ENCODE results near the gene RASAL1.
"Not testable (repeated sequence)": the region's sequence is repeated elsewhere in the genome, so short reads cannot be mapped to it uniquely, and the experiment has no call there.

Gene RASAL1

DNA sequence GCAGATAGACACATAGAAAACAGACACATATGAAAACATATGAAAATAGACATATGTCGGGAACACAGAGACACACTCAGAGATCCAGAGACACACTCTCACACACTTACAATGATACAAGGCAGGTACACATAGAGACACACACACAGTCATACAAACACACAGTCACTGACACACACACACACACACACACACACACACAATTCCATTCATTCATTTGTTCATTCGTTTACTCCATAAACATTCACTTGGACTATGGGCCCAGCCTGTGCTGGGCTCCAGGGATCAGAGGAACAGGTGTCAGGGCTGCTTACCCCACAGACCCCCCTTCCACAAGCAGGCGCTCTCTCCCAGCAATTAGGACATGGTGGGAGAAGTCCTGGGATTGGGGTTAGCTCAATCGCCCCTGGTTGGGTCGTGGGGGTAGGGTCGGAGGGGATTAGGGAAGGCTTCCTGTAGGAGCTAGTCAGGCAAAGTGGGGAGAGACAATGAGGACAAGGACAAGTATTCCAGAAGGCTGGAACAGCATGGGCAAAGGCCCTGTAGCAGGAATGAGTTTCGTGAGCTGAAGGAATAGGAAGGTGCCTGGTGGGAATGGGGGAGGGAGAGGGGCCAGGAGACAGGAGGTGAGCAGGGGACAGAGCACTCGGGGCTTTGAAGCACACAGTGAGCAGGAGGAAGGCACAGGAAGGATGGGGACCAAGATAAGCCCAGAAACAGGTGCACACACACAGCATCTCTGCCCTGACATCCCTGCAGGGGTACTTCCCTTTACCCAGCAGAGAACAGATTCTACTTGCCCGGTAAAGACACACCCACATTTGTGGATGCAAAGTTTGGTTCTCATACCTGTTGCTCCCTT is 6.5 kb downstream of the RASAL1 start:
- no peak for DNase-seq (ENCODE audit: low spot score)
- Mint-ChIP-seq H3K9me3 (peaks cover 3% of the 10 kb centered on the region), H3K4me1 (ENCODE audit: low read depth) (peaks cover 2% of the 10 kb centered on the region), H3K36me3 (ENCODE audit: low read depth) (no peaks in the 10 kb centered on the region), H3K27me3 (ENCODE audit: low read depth) (no peaks in the 10 kb centered on the region), H3K27ac (no peak overlapping the region), H3K4me3 (no peak overlapping the region)

DNA sequence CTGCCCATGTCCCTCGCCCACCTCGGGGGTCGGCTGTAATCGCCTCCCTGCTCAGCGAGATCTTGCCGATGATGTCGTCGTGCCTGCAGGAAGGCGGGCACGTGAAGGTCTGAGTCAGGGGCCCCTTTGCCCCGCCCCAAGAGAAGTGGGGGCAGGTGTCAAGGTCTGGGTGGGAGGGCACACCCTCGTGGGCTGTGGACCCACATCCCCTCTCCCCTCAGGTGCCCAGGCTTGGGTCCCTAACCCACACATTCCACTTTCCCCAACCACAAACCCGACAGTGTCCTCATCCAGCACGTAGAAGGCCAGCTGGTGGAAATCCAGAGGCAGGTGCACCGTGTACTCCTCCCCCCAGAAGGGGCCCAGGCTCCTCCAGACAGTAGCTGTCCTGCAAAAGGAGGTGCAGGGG is 7.8 kb downstream of the RASAL1 start:
- no peaks in the 10 kb centered on the region for H3K36me3 Mint-ChIP-seq (ENCODE audit: low read depth)
- peaks cover 7% of the 10 kb centered on the region for H3K9me3 Mint-ChIP-seq
- H3K27ac Mint-ChIP-seq: no peak overlapping the region
- no peak overlapping the region for H3K4me3 Mint-ChIP-seq
- DNase-seq (ENCODE audit: low spot score): no peak
- H3K27me3 Mint-ChIP-seq (ENCODE audit: low read depth): peaks cover 4% of the 10 kb centered on the region
- peaks cover 2% of the 10 kb centered on the region for H3K4me1 Mint-ChIP-seq (ENCODE audit: low read depth)

DNA sequence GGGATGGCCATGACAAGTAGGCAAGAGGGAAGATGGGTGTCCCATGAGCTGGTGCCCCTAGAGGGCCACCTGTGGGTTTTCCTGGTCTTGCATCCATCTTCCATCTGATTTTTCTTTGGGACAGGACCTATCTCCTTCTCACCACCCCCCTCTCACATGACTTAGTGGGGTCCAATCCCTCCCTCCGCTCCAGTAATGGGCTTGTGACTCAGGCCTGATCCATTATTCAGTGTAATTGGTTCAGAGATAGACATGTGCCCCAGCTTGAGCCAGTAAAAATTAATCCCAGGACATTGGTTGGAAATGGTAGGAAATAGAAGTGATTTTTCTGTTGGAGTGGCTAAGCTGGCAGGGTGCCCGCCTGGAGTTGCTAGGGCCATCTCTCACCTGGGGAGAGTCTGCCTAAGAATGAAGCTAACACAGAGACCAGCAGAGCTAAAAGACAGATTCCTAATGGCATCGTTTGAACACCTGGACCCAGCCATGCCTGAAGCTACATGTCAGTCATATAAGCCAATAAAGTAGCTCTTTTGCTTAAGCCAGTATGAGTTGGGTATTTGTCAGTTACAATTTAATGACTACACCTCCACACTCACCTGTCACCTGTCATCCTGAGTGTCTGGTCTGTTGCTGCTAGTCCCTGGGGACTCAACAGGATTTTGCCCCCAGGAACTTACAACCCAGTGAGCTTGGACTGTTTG is 14.7 kb downstream of the RASAL1 start:
- no peaks in the 10 kb centered on the region for H3K4me1 Mint-ChIP-seq (ENCODE audit: low read depth)
- peaks cover 4% of the 10 kb centered on the region for H3K27me3 Mint-ChIP-seq (ENCODE audit: low read depth)
- no peak overlapping the region for H3K4me3 Mint-ChIP-seq
- H3K27ac Mint-ChIP-seq: no peak overlapping the region
- no peak for DNase-seq (ENCODE audit: low spot score)
- peaks cover 7% of the 10 kb centered on the region for H3K9me3 Mint-ChIP-seq
- H3K36me3 Mint-ChIP-seq (ENCODE audit: low read depth): no peaks in the 10 kb centered on the region

DNA sequence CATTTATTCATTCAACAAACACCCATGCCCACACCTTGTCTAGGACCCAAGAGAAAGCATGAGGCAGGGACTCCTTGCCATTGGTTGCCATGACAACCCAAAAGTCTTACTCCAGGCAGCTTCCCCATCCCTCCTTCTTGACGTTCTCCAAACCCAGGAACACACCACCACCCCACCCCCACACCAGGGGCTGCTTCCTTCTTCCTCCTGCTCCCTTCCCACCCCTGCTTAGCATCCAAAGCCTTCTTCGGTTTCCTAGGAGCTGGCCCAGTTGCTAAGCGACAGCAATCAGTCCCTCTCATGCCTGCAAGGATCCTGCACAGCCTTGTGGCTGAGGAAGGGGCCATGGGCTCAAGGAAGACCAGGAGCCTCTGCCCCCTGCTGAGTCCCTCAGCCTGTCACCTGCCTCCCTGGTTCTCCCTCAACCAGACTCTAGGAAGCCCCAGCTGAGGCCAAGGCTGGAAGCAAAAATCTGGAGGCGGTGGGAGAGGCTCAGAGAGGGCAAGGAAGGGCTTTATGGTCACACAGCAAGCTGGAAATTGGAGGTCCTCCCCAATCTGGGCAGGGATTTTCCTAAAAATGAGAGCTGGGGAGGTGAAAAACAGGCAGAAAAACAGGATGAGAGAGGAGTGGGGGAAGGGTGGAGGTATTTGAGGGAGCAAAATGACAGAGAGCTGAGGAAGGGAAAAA is 15.4 kb downstream of the RASAL1 start:
- DNase-seq (ENCODE audit: low spot score): no peak
- Mint-ChIP-seq H3K4me1 (ENCODE audit: low read depth) (no peaks in the 10 kb centered on the region), H3K36me3 (ENCODE audit: low read depth) (no peaks in the 10 kb centered on the region), H3K27me3 (ENCODE audit: low read depth) (peaks cover 4% of the 10 kb centered on the region), H3K4me3 (no peak overlapping the region), H3K27ac (no peak overlapping the region), H3K9me3 (peaks cover 7% of the 10 kb centered on the region)

DNA sequence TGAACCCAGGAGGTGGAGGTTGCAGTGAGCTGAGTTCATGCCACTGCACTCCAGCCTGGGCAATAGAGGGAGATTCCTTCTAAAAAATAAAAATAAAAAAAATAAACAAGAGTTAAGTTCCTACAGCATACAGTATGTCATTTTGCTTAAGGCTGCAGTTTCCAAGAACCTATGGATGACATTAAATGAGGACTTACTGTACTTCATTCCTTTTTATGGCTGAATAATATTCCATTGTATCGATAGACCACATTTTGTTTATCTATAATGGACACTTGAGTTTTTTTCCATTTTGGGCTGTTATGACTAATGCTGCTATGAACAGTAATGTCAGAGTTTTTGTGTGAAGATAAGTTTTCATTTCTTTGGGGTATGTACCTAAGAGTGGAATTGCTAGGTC is 17.4 kb downstream of the RASAL1 start:
- H3K36me3 Mint-ChIP-seq (ENCODE audit: low read depth): no peaks in the 10 kb centered on the region
- peaks cover under 1% of the 10 kb centered on the region for H3K27me3 Mint-ChIP-seq (ENCODE audit: low read depth)
- H3K9me3 Mint-ChIP-seq: peaks cover under 1% of the 10 kb centered on the region
- no peaks in the 10 kb centered on the region for H3K4me1 Mint-ChIP-seq (ENCODE audit: low read depth)
- no peak overlapping the region for H3K4me3 Mint-ChIP-seq
- no peak overlapping the region for H3K27ac Mint-ChIP-seq
- DNase-seq (ENCODE audit: low spot score): no peak

DNA sequence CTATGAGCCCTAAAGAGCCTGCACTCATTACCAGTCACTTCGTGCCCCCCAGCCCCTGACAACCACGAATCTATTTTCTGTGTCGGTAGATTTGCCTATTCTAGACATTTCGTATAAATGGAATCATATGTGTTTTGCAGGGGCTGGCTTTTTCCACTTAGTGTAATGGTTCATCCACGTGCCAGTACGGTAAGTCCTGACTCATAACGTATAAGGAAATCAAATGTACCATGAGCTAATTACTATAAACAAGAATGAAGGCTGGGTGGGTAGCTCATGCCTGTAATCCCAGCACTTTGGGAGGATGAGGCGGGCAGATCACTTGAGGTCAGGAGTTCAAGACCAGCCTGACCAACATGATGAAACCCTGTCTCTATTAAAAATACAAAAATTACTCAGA is 17.9 kb downstream of the RASAL1 start:
- not testable (repeated sequence) for H3K4me1 Mint-ChIP-seq (ENCODE audit: low read depth); H3K9me3 Mint-ChIP-seq; H3K27ac Mint-ChIP-seq; DNase-seq (ENCODE audit: low spot score); H3K27me3 Mint-ChIP-seq (ENCODE audit: low read depth); H3K4me3 Mint-ChIP-seq; H3K36me3 Mint-ChIP-seq (ENCODE audit: low read depth)

DNA sequence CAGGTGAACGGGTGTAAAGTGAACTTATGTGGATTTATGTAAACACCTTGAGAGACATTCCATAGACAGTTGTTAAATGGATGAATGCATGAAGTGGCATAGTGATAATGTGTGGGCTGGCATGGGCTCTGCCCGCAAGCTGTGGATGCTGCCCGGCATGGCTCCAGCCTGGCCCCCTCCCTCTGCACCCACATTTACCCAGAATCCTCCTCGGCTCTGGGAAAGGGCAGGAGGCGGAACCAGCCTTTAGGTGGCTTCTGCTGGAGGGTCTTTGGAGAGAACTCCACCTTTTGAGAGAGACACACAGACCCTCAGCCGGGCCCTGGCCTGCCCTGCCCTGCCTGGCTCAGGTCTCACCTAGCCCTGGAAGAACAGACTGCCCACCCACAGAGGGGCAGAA is 18.7 kb downstream of the RASAL1 start:
- Mint-ChIP-seq H3K27ac (no peak overlapping the region), H3K27me3 (ENCODE audit: low read depth) (no peaks in the 10 kb centered on the region), H3K4me3 (no peak overlapping the region), H3K9me3 (no peaks in the 10 kb centered on the region), H3K36me3 (ENCODE audit: low read depth) (no peaks in the 10 kb centered on the region), H3K4me1 (ENCODE audit: low read depth) (no peaks in the 10 kb centered on the region)
- no peak for DNase-seq (ENCODE audit: low spot score)

DNA sequence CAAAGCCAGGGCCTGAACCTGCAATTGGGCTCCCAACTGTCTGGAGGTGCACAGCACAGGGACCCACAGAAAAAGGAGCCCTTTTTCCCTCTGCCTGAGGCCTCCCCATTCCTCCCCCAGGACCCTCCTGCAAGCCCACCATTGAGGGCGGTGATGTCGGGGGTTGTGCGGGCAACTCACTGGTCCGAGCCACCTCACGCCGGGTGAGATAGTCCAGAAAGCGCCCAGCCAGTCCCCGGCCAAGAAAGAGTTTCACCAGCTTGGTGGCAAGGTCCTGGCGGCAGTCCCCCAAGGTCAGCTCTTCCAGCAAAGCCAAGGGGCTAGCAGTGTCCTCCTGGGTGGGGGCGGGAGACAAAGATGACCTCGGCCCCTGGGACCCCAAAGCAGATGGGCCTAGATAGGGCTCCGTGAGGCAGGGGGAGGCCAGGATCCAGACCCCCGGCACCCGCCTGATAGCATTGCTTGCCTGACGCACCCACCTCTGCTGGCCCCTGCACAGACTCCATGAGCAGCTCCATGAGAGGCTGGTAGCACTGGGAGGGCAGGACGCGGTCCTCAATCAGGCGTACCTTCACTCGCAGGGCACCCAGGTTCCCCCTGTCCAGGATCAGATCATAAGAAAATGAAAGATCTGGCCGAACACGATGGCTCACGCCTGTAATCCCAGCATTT is 20.0 kb downstream of the RASAL1 start:
- Mint-ChIP-seq H3K4me1 (ENCODE audit: low read depth) (no peaks in the 10 kb centered on the region), H3K4me3 (no peak overlapping the region), H3K9me3 (no peaks in the 10 kb centered on the region)

DNA sequence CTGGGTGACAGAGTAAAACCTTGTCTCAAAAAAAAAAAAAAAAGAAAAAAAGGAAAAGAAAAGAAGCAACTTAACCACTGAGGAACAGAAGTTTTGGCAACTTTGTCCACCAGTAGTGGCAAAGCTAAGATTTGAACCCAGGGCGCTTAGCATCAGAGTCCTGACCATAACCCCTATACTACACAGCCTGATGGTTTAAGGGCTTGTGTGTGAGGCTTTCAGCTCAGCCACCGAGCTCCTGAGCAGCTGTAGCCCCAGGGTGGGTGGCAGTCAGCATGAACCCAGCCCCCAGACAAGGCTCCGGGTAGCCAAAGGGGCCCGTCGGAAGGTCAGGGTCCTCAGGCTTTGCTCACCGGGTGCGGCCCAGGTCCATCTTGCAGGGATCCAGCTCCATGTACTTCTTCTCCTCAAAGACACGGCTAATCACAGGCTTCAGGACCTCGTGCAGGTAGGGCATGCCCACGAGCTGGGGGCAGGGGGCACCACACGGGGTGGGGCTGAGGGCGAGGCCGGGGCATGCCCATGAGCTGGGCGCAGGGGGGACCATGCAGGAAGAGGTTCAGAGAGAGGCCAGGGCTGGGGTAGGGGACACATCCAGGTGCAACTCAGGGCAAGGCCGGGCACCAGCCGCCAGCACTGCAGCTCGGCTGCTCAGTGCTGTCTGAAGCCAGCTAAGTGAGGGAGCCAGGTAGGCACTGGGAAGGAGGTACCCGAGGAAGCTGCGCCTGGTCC is 20.9 kb downstream of the RASAL1 start:
- Mint-ChIP-seq H3K4me3 (no peak overlapping the region), H3K36me3 (ENCODE audit: low read depth) (no peaks in the 10 kb centered on the region), H3K27me3 (ENCODE audit: low read depth) (no peaks in the 10 kb centered on the region), H3K27ac (no peak overlapping the region), H3K4me1 (ENCODE audit: low read depth) (no peaks in the 10 kb centered on the region), H3K9me3 (no peaks in the 10 kb centered on the region)
- DNase-seq (ENCODE audit: low spot score): no peak

More for the DNA sequence above, 20.0 kb downstream of the RASAL1 start:
- no peaks in the 10 kb centered on the region for H3K36me3 Mint-ChIP-seq (ENCODE audit: low read depth)
- no peaks in the 10 kb centered on the region for H3K27me3 Mint-ChIP-seq (ENCODE audit: low read depth)
- no peak overlapping the region for H3K27ac Mint-ChIP-seq
- no peak for DNase-seq (ENCODE audit: low spot score)

DNA sequence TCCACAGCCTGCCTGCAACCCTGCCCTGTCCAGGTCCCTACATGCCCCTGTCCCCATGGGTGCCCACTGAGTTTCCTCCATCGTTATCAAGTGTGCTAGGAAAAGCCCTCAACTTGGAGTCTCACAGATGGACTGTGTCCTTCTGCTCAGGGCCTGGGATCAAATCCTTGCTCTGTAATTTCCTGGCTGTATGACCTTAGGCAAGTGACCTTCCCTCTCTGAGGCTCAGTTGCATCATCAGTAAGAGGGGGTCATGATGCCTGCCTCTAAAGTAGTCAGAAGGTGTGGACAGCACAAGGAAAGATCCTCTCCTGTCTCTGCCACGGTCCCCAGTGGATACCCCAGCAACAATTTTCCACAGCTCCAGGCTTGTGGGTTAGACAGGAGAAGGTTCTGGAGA is 22.2 kb downstream of the RASAL1 start:
- H3K4me3 Mint-ChIP-seq: no peak overlapping the region
- no peaks in the 10 kb centered on the region for H3K4me1 Mint-ChIP-seq (ENCODE audit: low read depth)
- no peak overlapping the region for H3K27ac Mint-ChIP-seq
- H3K36me3 Mint-ChIP-seq (ENCODE audit: low read depth): no peaks in the 10 kb centered on the region
- no peak for DNase-seq (ENCODE audit: low spot score)
- no peaks in the 10 kb centered on the region for H3K27me3 Mint-ChIP-seq (ENCODE audit: low read depth)
- no peaks in the 10 kb centered on the region for H3K9me3 Mint-ChIP-seq

DNA sequence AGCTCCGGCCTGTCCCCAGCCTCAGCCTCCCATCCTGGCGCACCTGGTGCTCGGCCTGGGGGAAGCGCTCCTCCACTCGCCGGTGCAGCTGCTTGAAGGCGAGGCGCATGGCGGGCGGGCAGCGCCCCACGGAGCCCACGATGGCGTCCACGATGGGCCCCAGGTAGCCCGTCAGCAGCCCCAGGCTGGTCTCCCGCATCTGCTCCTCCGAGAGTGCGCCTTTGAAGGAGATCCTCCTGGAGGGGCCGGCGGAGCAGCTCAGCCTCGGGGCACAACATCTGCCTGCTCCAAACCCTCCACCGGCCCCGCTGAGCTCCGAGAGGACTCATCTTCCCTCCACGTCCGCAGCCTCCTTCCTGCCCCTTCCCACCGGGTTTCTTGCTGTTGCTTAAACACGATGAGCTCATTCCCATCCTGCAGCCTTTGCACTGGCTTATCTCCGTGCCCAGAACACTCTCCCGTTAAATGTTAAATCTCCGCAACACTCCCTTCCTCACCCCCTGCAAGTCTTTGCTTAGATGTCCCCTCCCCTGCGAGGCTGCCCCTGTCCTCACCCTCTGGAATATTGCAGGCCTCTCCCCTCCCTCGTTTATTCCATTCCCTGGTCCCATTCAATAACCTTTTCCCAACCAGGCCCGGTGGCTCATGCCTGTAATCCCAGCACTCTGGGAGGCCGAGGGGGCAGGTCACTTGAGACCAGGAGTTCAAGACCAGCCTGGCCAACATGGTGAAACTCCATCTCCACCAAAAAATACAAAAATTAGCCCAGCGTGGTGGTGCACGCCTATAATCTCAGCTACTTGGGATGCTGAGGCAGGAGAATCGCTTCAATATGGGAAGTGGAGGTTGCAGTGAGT is 23.3 kb downstream of the RASAL1 start:
- Mint-ChIP-seq H3K4me1 (ENCODE audit: low read depth) (no peaks in the 10 kb centered on the region), H3K27me3 (ENCODE audit: low read depth) (no peaks in the 10 kb centered on the region), H3K4me3 (no peak overlapping the region), H3K27ac (no peak overlapping the region), H3K36me3 (ENCODE audit: low read depth) (no peaks in the 10 kb centered on the region), H3K9me3 (no peaks in the 10 kb centered on the region)
- no peak for DNase-seq (ENCODE audit: low spot score)

DNA sequence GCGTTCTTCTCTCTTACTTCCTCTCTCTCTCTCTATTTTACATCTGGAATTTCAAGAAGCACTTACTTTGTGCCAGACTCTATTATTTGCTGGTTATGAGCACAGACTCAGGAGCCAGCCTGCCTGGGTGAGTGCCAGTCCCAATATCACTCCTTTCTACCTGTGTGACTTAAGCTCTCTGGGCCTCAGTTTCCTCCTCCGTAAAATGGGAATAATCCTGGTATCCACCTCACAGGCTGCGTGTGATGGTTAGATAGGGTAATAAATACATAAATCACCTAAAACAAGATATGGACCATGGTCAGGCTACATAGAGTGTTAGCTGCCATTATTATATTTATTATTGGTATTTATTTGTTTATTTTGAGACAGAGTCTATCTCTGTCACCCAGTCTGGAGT is 24.3 kb downstream of the RASAL1 start:
- Mint-ChIP-seq H3K36me3 (ENCODE audit: low read depth) (no peaks in the 10 kb centered on the region), H3K9me3 (no peaks in the 10 kb centered on the region), H3K4me1 (ENCODE audit: low read depth) (no peaks in the 10 kb centered on the region), H3K27ac (no peak overlapping the region), H3K27me3 (ENCODE audit: low read depth) (no peaks in the 10 kb centered on the region), H3K4me3 (no peak overlapping the region)
- no peak for DNase-seq (ENCODE audit: low spot score)

Measured in T-helper 2 cell treated with Interferon-gamma antibody and Interleukin-4, amounts not matched to agents 5 μg/mL and 100 μg/mL, for 36 hours (primary cell).